Stimulated activated CD4-positive, alpha-beta T cell treated with anti-CD3 and anti-CD28 coated beads, Interleukin-12 subunit alpha, Interleukin-12 subunit beta, amount 100 ng/mL, for 4 hours (primary cell): ENCODE measurements around the gene SYPL2.
"Not testable (repeated sequence)": the region's sequence is repeated elsewhere in the genome, so short reads cannot be mapped to it uniquely, and the experiment has no call there.

Experiments used
- DNase-seq: peaks from one replicate; pipeline ENCODE4 v3.0.0-alpha.2; 2020

SYPL2 gene

GRCh38 chr1:109473284-109474057 is 7.1 kb downstream of the SYPL2 start:
- DNase-seq = not testable (repeated sequence)

- no peak for DNase-seq
Observed at GRCh38 chr1:109474697-109475096, 8.4 kb downstream of the SYPL2 start.

- no peak for DNase-seq
Observed at GRCh38 chr1:109475261-109475660, 8.9 kb downstream of the SYPL2 start.

GRCh38 chr1:109476825-109477224 is 10.5 kb downstream of the SYPL2 start:
- no peak for DNase-seq

- DNase-seq = no peak
Observed at GRCh38 chr1:109477821-109478220, 11.5 kb downstream of the SYPL2 start.

GRCh38 chr1:109478806-109479205 is 12.5 kb downstream of the SYPL2 start:
- no peak for DNase-seq

- DNase-seq = no peak
Observed at GRCh38 chr1:109479311-109479710, 13.0 kb downstream of the SYPL2 start.

GRCh38 chr1:109479901-109480300 is 13.6 kb downstream of the SYPL2 start:
- DNase-seq = no peak

GRCh38 chr1:109481646-109482045 is 15.3 kb downstream of the SYPL2 start:
- no peak for DNase-seq

- no peak for DNase-seq
Observed at GRCh38 chr1:109482242-109482641, 15.9 kb downstream of the SYPL2 start.

- DNase-seq = no peak
Observed at GRCh38 chr1:109482791-109483671, 16.7 kb downstream of the SYPL2 start.

GRCh38 chr1:109483672-109484518 is 17.5 kb downstream of the SYPL2 start, which contains the start of gene ATXN7L2:
Gene ATXN7L2, plus strand, starts transcription at chr1:109483905. Its CDS starts 49 bp downstream, at chr1:109483954.
- DNase-seq = peak; percentile 88

- no peak for DNase-seq
Observed at GRCh38 chr1:109484519-109484975, 18.2 kb downstream of the SYPL2 start.

GRCh38 chr1:109485001-109485400 is 18.7 kb downstream of the SYPL2 start:
- DNase-seq = no peak

- DNase-seq = no peak
Observed at GRCh38 chr1:109487261-109487660, 20.9 kb downstream of the SYPL2 start.

- no peak for DNase-seq
Observed at GRCh38 chr1:109488201-109488600, 21.9 kb downstream of the SYPL2 start.

GRCh38 chr1:109488696-109489095 is 22.4 kb downstream of the SYPL2 start:
- no peak for DNase-seq

GRCh38 chr1:109490029-109490933 is 23.9 kb downstream of the SYPL2 start:
- peak; percentile 70 for DNase-seq

GRCh38 chr1:109490934-109491302 is 24.6 kb downstream of the SYPL2 start:
- DNase-seq = no peak

- no peak for DNase-seq
Observed at GRCh38 chr1:109491372-109491771, 25.0 kb downstream of the SYPL2 start.

- no peak for DNase-seq
Observed at GRCh38 chr1:109492779-109493178, 26.4 kb downstream of the SYPL2 start.

- no peak for DNase-seq
Observed at GRCh38 chr1:109493227-109493626, 26.9 kb downstream of the SYPL2 start.
